ENCODE data around the gene CHFR. TPM values are rescaled to one million over a fixed set of nuclear protein-coding genes. Genes with fewer than 3 reads are reported as not detected.

The CHFR gene
- total RNA-seq, 2 experiments from 2014 or later, result 88.0 to 90.6 TPM

Other genes with a start within 250 kb of the CHFR start
- gene POLE, start 200.3 kb downstream of the CHFR start, total RNA-seq, result 100 to 1,000 TPM; 200 to 202 TPM
- gene PXMP2, start 200.0 kb downstream of the CHFR start, total RNA-seq, result 10 to 100 TPM; 38.0 to 40.6 TPM
- 10 to 100 TPM; 59.3 to 59.8 TPM for gene PGAM5, start 176.8 kb downstream of the CHFR start, total RNA-seq
- gene ANKLE2, start 125.8 kb downstream of the CHFR start, total RNA-seq, result 100 to 1,000 TPM in 1 of 2 experiments, 10 to 100 TPM in 1; 95.7 to 101 TPM
- 10 to 100 TPM; 63.7 to 69.3 TPM for gene GOLGA3, start 58.7 kb downstream of the CHFR start, total RNA-seq
- gene ZNF605, start 68.7 kb upstream of the CHFR start, total RNA-seq, result 1 to 10 TPM; 9.6 to 9.9 TPM
- 10 to 100 TPM; 19.5 to 20.8 TPM for gene ZNF26, start 98.8 kb upstream of the CHFR start, total RNA-seq
- 10 to 100 TPM; 27.2 to 28.7 TPM for gene ZNF84, start 149.9 kb upstream of the CHFR start, total RNA-seq
- 10 to 100 TPM; 14.1 to 17.1 TPM for gene ZNF140, start 193.3 kb upstream of the CHFR start, total RNA-seq
- 1 to 10 TPM; 1.9 to 2.3 TPM for gene ZNF891, start 242.7 kb upstream of the CHFR start, total RNA-seq
- gene ZNF10, start 243.0 kb upstream of the CHFR start, total RNA-seq, result 1 to 10 TPM; 8.1 to 8.5 TPM

Measured in activated CD8-positive, alpha-beta T cell treated with anti-CD3 and anti-CD28 coated beads, Interleukin-2, amount 10 ng/mL, durations not matched to agents 7 days and 5 days (primary cell).